Loucy (cell line): Measurements from ENCODE around the gene AQP1.

Source experiments
- CTCF ChIP-seq: fragments of 200-600 bp; sonication (generic); conservative IDR thresholded peaks from 2 replicates; pipeline ENCODE4 v1.5.1; 2014; ENCODE audit warnings: mild to moderate bottlenecking, antibody characterized with exemption, low read length
- EZH2phosphoT487 ChIP-seq: fragments of 200-600 bp; IDR thresholded peaks from 2 replicates; pipeline ENCODE4 v1.6.1; 2018; ENCODE audit warnings: antibody characterized with exemption, mild to moderate bottlenecking, moderate library complexity, borderline replicate concordance

GRCh38 chr7:30956704-30957103 is 45.1 kb downstream of the AQP1 start:
- TF ChIP-seq CTCF (no peak), EZH2phosphoT487 (no peak)
